GM23338 (cell line): Measurements from ENCODE around the gene CHN2. TPM values are rescaled to one million over a fixed set of nuclear protein-coding genes. Genes with fewer than 3 reads are reported as not detected.

Experiments used
- ATAC-seq: fragments of 200-7000 bp; cut with Tn5 transposase; 3 replicates; pipeline ENCODE4 v1.9.1; 2020
- DNase-seq: peaks from one replicate; pipeline ENCODE4 v3.0.0-alpha.2; 2015; ENCODE audit warnings: low spot score
- H2AFZ ChIP-seq: fragments of 200-600 bp; sonication (generic); 2 replicates; pipeline ENCODE4 v1.8.0; 2016; ENCODE audit warnings: antibody characterized with exemption, mild to moderate bottlenecking, moderate library complexity
- H3F3A ChIP-seq: fragments of 200-600 bp; sonication (generic); replicated peaks from 2 replicates; pipeline ENCODE4 v1.8.0; 2017; ENCODE audit warnings: antibody characterized with exemption, mixed run types, low read depth
- H3K27ac ChIP-seq: fragments of 200-600 bp; sonication (generic); 2 replicates; pipeline ENCODE4 v1.6.1; 2016; ENCODE audit warnings: low read depth
- H3K27me3 ChIP-seq: fragments of 200-600 bp; sonication (generic); 2 replicates; pipeline ENCODE4 v1.8.0; 2016; ENCODE audit warnings: mild to moderate bottlenecking, mixed run types, moderate library complexity; ENCODE audit not compliant: insufficient read depth
- H3K36me3 ChIP-seq: fragments of 200-600 bp; sonication (generic); 2 replicates; pipeline ENCODE4 v1.8.0; 2016; ENCODE audit warnings: mild to moderate bottlenecking; ENCODE audit not compliant: insufficient read depth
- H3K4me1 ChIP-seq: fragments of 200-600 bp; sonication (generic); 2 replicates; pipeline ENCODE4 v1.8.0; 2016; ENCODE audit warnings: mild to moderate bottlenecking, moderate library complexity; ENCODE audit not compliant: insufficient read depth
- H3K4me2 ChIP-seq: fragments of 200-600 bp; sonication (generic); 2 replicates; pipeline ENCODE4 v1.7.1; 2017; ENCODE audit warnings: mixed run types
- H3K4me3 ChIP-seq: fragments of 200-600 bp; sonication (generic); 2 replicates; pipeline ENCODE4 v1.6.1; 2016; ENCODE audit warnings: mixed run types
- H3K79me2 ChIP-seq: fragments of 200-600 bp; sonication (generic); replicated peaks from 2 replicates; pipeline ENCODE4 v1.8.0; 2017; ENCODE audit warnings: mild to moderate bottlenecking; ENCODE audit not compliant: insufficient read depth
- H3K9me2 ChIP-seq: fragments of 200-600 bp; sonication (generic); 2 replicates; pipeline ENCODE4 v1.8.0; 2017; ENCODE audit not compliant: insufficient read depth
- H4K20me1 ChIP-seq: fragments of 200-600 bp; sonication (generic); replicated peaks from 2 replicates; pipeline ENCODE4 v1.8.0; 2017; ENCODE audit warnings: mild to moderate bottlenecking; ENCODE audit not compliant: insufficient read depth
- H3K27ac Mint-ChIP-seq: 2 replicates; pipeline ENCODE4 v1.8.0; 2020; ENCODE audit warnings: inconsistent platforms, mild to moderate bottlenecking, moderate library complexity, mixed read lengths
- H3K27me3 Mint-ChIP-seq: 3 replicates; pipeline ENCODE4 v1.8.0; 2022; ENCODE audit warnings: low read depth, mild to moderate bottlenecking, moderate library complexity, mixed read lengths, inconsistent platforms; ENCODE audit not compliant: insufficient read depth, poor library complexity
- H3K36me3 Mint-ChIP-seq: 3 replicates; pipeline ENCODE4 v1.8.0; 2021; ENCODE audit warnings: low read depth, mild to moderate bottlenecking, inconsistent platforms, moderate library complexity, mixed read lengths
- H3K4me1 Mint-ChIP-seq: 3 replicates; pipeline ENCODE4 v1.8.0; 2020; ENCODE audit warnings: mild to moderate bottlenecking, inconsistent platforms, mixed read lengths
- H3K4me3 Mint-ChIP-seq: 3 replicates; pipeline ENCODE4 v1.8.0; 2021; ENCODE audit warnings: moderate library complexity, mild to moderate bottlenecking, inconsistent platforms, mixed read lengths
- H3K9me3 Mint-ChIP-seq: 3 replicates; pipeline ENCODE4 v1.8.0; 2020; ENCODE audit warnings: moderate library complexity, mild to moderate bottlenecking, inconsistent platforms, mixed read lengths
- CREB1 ChIP-seq: fragments of 250-450 bp; sonication (Bioruptor Pico); IDR thresholded peaks from 2 replicates; pipeline ENCODE4 v1.5.0; 2020; ENCODE audit warnings: low read depth, mild to moderate bottlenecking, moderate library complexity
- CTCF ChIP-seq, 2 experiments: fragments of 200-600 bp in 1 of 2; sonication (generic) in 1 of 2; conservative IDR thresholded peaks; 2 replicates each; pipeline versions ENCODE4 v1.5.1 to v1.6.1; 2016 to 2017; ENCODE audit warnings: antibody characterized with exemption in 2 of 2, low read depth in 2 of 2, mild to moderate bottlenecking in 2 of 2, moderate library complexity in 1 of 2
- ETS1 ChIP-seq: IDR thresholded peaks from 2 replicates; pipeline ENCODE4 v1.6.1; 2016; ENCODE audit warnings: antibody characterized with exemption
- EZH2 ChIP-seq: fragments of 200-600 bp; sonication (generic); IDR thresholded peaks from one replicate; pipeline ENCODE4 v1.8.0; 2017; ENCODE audit warnings: antibody characterized with exemption, mild to moderate bottlenecking, low read depth; ENCODE audit not compliant: unreplicated experiment
- EZH2phosphoT487 ChIP-seq: fragments of 200-600 bp; sonication (generic); IDR thresholded peaks from one replicate; pipeline ENCODE4 v1.8.1; 2018; ENCODE audit warnings: antibody characterized with exemption; ENCODE audit not compliant: unreplicated experiment
- JUNB ChIP-seq: IDR thresholded peaks from one replicate; pipeline ENCODE4 v1.6.1; 2016; ENCODE audit warnings: antibody characterized with exemption; ENCODE audit not compliant: unreplicated experiment
- NANOG ChIP-seq: IDR thresholded peaks from 2 replicates; pipeline ENCODE4 v1.6.1; 2016; ENCODE audit warnings: antibody characterized with exemption, borderline replicate concordance
- POLR2AphosphoS5 ChIP-seq: IDR thresholded peaks from 2 replicates; pipeline ENCODE4 v1.6.1; 2016; ENCODE audit warnings: antibody characterized with exemption, low read depth
- REST ChIP-seq: IDR thresholded peaks from one replicate; pipeline ENCODE4 v1.6.1; 2018; ENCODE audit warnings: antibody characterized with exemption; ENCODE audit not compliant: unreplicated experiment
- STAT1 ChIP-seq: IDR thresholded peaks from one replicate; pipeline ENCODE4 v1.6.1; 2016; ENCODE audit warnings: antibody characterized with exemption; ENCODE audit not compliant: unreplicated experiment
- ZNF114 ChIP-seq: fragments of 250-450 bp; sonication (Bioruptor Pico); IDR thresholded peaks from 2 replicates; pipeline ENCODE4 v1.5.0; 2020; ENCODE audit warnings: mild to moderate bottlenecking, moderate library complexity
- ZNF331 ChIP-seq: fragments of 250-450 bp; sonication (Bioruptor Pico); IDR thresholded peaks from 2 replicates; pipeline ENCODE4 v1.5.0; 2020; ENCODE audit warnings: low read depth, mild to moderate bottlenecking, moderate library complexity
- ZNF462 ChIP-seq: fragments of 250-450 bp; sonication (Bioruptor Pico); IDR thresholded peaks from 2 replicates; pipeline ENCODE4 v1.5.0; 2020; ENCODE audit warnings: mild to moderate bottlenecking, moderate library complexity
- polyA plus RNA-seq: library from polyadenylated mRNA; unstranded; fragments of >200 nt; fragmentation: Nextera tagmentation; extraction: Ambion mirVana; gene quantifications from 2 replicates; pipeline ENCODE4 v1.2.1, GENCODE V29; 2016
- total RNA-seq: library from RNA; depleted of rRNA; stranded (reverse); fragments of >200 nt; shearing (Covaris generic); gene quantifications from 2 replicates; pipeline ENCODE4 v1.2.3, GENCODE V29; 2014

The CHN2 gene
- total and polyA plus RNA-seq, 2 experiments from 2014 or later: 6.1 to 7.5 TPM

GRCh38 chr7:29331163-29331562, 136.6 kb downstream of the CHN2 start:
- Histone ChIP-seq H3K27ac (no peak overlapping the region), H3K36me3 (no peaks in the 10 kb centered on the region), H2AFZ (no peak overlapping the region), H3K9me2 (peaks cover 8% of the 10 kb centered on the region; the same call in 1 of the 2 replicates), H3K4me2 (no peak overlapping the region), H3F3A (no peaks in the 10 kb centered on the region), H3K27me3 (no peaks in the 10 kb centered on the region), H4K20me1 (no peaks in the 10 kb centered on the region), H3K4me3 (no peak overlapping the region), H3K79me2 (no peaks in the 10 kb centered on the region), H3K4me1 (no peaks in the 10 kb centered on the region)
- peaks cover 2% of the 10 kb centered on the region for H3K27me3 Mint-ChIP-seq
- H3K36me3 Mint-ChIP-seq: no peaks in the 10 kb centered on the region; the same call in 2 of the 3 replicates
- no peak for DNase-seq
- no peak overlapping the region for H3K4me3 Mint-ChIP-seq
- peaks cover 2% of the 10 kb centered on the region; the same call in 2 of the 3 replicates for H3K4me1 Mint-ChIP-seq
- no peaks in the 10 kb centered on the region for H3K9me3 Mint-ChIP-seq
- TF ChIP-seq CTCF (conservative IDR thresholded peaks at IDR 0.05; ENCODE audit: low read depth in 2 of 2) (no peak), EZH2 (no peak), STAT1 (no peak), ZNF331 (CRISPR knock-in tag) (no peak), ETS1 (no peak), ZNF462 (no peak), ZNF114 (CRISPR knock-in tag) (no peak), JUNB (no peak), EZH2phosphoT487 (no peak), REST (no peak), NANOG (no peak), CREB1 (CRISPR knock-in tag) (no peak), POLR2AphosphoS5 (no peak)
- no peak overlapping the region for H3K27ac Mint-ChIP-seq
- ATAC-seq: no peak
